Thyroid gland (tissue), 4 donors: ENCODE data around the gene GLIS1. TPM values are rescaled to one million over a fixed set of nuclear protein-coding genes. Genes with fewer than 3 reads are reported as not detected.

Source experiments
- DNase-seq, 2 donors: peaks; one replicate each; pipeline ENCODE4 v3.0.0-alpha.2; 2019
- H3K27ac ChIP-seq, 3 donors: fragments of 200-600 bp; sonication (generic); 1 replicate in 2 of 3; 2 replicates in 1 of 3; pipeline ENCODE4 v1.5.1; 2016 to 2019; ENCODE audit warnings: mild to moderate bottlenecking in 1 of 3, moderate library complexity in 1 of 3
- H3K27me3 ChIP-seq: fragments of 200-600 bp; sonication (generic); one replicate; pipeline ENCODE4 v1.5.1; 2019
- H3K36me3 ChIP-seq, 2 donors: fragments of 200-600 bp; sonication (generic); one replicate each; pipeline ENCODE4 v1.5.1; 2016 to 2019
- H3K4me1 ChIP-seq, 2 donors: fragments of 200-600 bp; sonication (generic); one replicate each; pipeline ENCODE4 v1.5.1; 2017 to 2019
- H3K4me3 ChIP-seq, 3 donors: fragments of 200-600 bp; sonication (generic); replicated peaks in 1 of 3; 1 replicate in 2 of 3; 2 replicates in 1 of 3; pipeline ENCODE4 v1.5.1; 2016; ENCODE audit warnings: mild to moderate bottlenecking in 1 of 3
- H3K9me3 ChIP-seq: fragments of 200-600 bp; sonication (generic); one replicate; pipeline ENCODE4 v1.5.1; 2017
- CTCF ChIP-seq, 6 experiments: fragments of 200-600 bp in 3 of 6; fragments of 450-650 bp in 3 of 6; sonication (generic) in 3 of 6; IDR thresholded peaks; one replicate each; pipeline ENCODE4 v1.5.1; 2016 to 2019; ENCODE audit warnings: antibody characterized with exemption in 6 of 6, mild to moderate bottlenecking in 2 of 6, inconsistent platforms in 1 of 6, moderate library complexity in 1 of 6
- POLR2A ChIP-seq, 2 donors: fragments of 450-650 bp; IDR thresholded peaks; one replicate each; pipeline ENCODE4 v1.6.1; 2017; ENCODE audit warnings: antibody characterized with exemption in 2 of 2, mild to moderate bottlenecking in 2 of 2, moderate library complexity in 1 of 2
- WGBS, 2 donors: methylation state at CpG; one replicate each; pipeline ENCODE4 v1.1.5; 2017; 5-methylcytosine and 5-hydroxymethylcytosine counted together
- intact Hi-C: fragments of 100-400 bp; cut with DNase I; formaldehyde crosslinking; loops from one replicate; pipeline ENCODE4 v1.15.1; 2023
- total RNA-seq, 4 donors: library from RNA; depleted of rRNA; stranded (reverse); fragments of >200 nt; gene quantifications; one replicate each; pipeline ENCODE4 v1.2.3, GENCODE V29; 2016

Gene GLIS1
- total RNA-seq, 4 donors from 2014 or later = 0.29 TPM; not detected in 3

- Histone ChIP-seq H3K9me3 (no peaks in the 10 kb centered on the region), H3K4me1 (no peaks in the 10 kb centered on the region), H3K4me3 (no peak overlapping the region), H3K36me3 (no peaks in the 10 kb centered on the region), H3K27me3 (no peaks in the 10 kb centered on the region), H3K27ac (no peak overlapping the region)
- intact Hi-C loops = no loop called here
- 88 to 90% methylated on average over 8 of the region's 8 CpGs for WGBS, 2 donors
- DNase-seq = no peak
- TF ChIP-seq POLR2A (IDR thresholded peaks at IDR 0.05) (no peak), CTCF (IDR thresholded peaks at IDR 0.05) (no peak)
Measured at GRCh38 chr1:53731779-53732305, 7.1 kb downstream of the GLIS1 start.

GRCh38 chr1:53731043-53731600 is 7.8 kb downstream of the GLIS1 start:
- Histone ChIP-seq H3K36me3 (no peaks in the 10 kb centered on the region), H3K27me3 (no peaks in the 10 kb centered on the region), H3K4me3 (no peak overlapping the region), H3K27ac (no peak overlapping the region), H3K4me1 (no peaks in the 10 kb centered on the region), H3K9me3 (no peaks in the 10 kb centered on the region)
- DNase-seq = no peak
- TF ChIP-seq POLR2A (IDR thresholded peaks at IDR 0.05) (no peak), CTCF (IDR thresholded peaks at IDR 0.05) (no peak)
- intact Hi-C loops = no loop called here
- 90 to 91% methylated on average over 8 to 10 of the region's 10 CpGs for WGBS, 2 donors

- no peak for DNase-seq
- H3K4me1 ChIP-seq = no peaks in the 10 kb centered on the region
- intact Hi-C loops = no loop called here
- no peak overlapping the region for H3K27ac ChIP-seq
- H3K9me3 ChIP-seq = no peaks in the 10 kb centered on the region
- TF ChIP-seq CTCF (IDR thresholded peaks at IDR 0.05) (no peak), POLR2A (IDR thresholded peaks at IDR 0.05) (no peak)
- no peak overlapping the region for H3K4me3 ChIP-seq
- no peaks in the 10 kb centered on the region for H3K27me3 ChIP-seq
- 79 to 84% methylated on average over 12 of the region's 12 CpGs for WGBS, 2 donors
- H3K36me3 ChIP-seq = no peaks in the 10 kb centered on the region
Measured at GRCh38 chr1:53730224-53730865, 8.6 kb downstream of the GLIS1 start.

- no peaks in the 10 kb centered on the region for H3K36me3 ChIP-seq
- intact Hi-C loops = no loop called here
- TF ChIP-seq POLR2A (IDR thresholded peaks at IDR 0.05) (no peak), CTCF (IDR thresholded peaks at IDR 0.05) (no peak)
- H3K9me3 ChIP-seq = no peaks in the 10 kb centered on the region
- WGBS, 2 donors = 79 to 86% methylated on average over 16 of the region's 16 CpGs
- no peak overlapping the region for H3K4me3 ChIP-seq
- no peaks in the 10 kb centered on the region for H3K27me3 ChIP-seq
- H3K4me1 ChIP-seq = no peaks in the 10 kb centered on the region
- no peak overlapping the region for H3K27ac ChIP-seq
- DNase-seq = no peak
Measured at GRCh38 chr1:53729456-53730223, 9.3 kb downstream of the GLIS1 start.
